Measurements from ENCODE around the gene HOXA6. TPM values are rescaled to one million over a fixed set of nuclear protein-coding genes. Genes with fewer than 3 reads are reported as not detected.

Gene HOXA6
- total and polyA plus RNA-seq, 2 donors (not counting 3 experiments of a cell fraction or from before 2014, with no cell fraction given) = 10.0 to 20.7 TPM

GRCh38 chr7:27101171-27101956 lies 46.2 kb downstream of the HOXA6 start:
- Histone ChIP-seq H3K79me2 (ENCODE audit: control insufficient read depth, insufficient read depth, low read length) (peaks cover 94% of the 10 kb centered on the region), H2AFZ (ENCODE audit: low read depth, low read length) (no peak overlapping the region), H3K9me3 (replicated peaks; ENCODE audit: control insufficient read depth, insufficient read depth, low read length) (no peaks in the 10 kb centered on the region), H3K27ac (ENCODE audit: insufficient read depth, low read depth, low read length) (peak overlapping the region; percentile 93), H3K9me1 (replicated peaks; ENCODE audit: control insufficient read depth, extremely low read depth, insufficient read depth, low read length) (no peaks in the 10 kb centered on the region), H3K4me2 (ENCODE audit: insufficient read depth, low read length) (peak overlapping the region; percentile 74), H4K20me1 (replicated peaks; ENCODE audit: control insufficient read depth, extremely low read depth, insufficient read depth, low read length) (no peaks in the 10 kb centered on the region), H3K9ac (replicated peaks; ENCODE audit: extremely low read depth, insufficient read depth, low read length) (peak overlapping the region; percentile 71), H3K4me1 (ENCODE audit: control insufficient read depth, extremely low read depth, insufficient read depth, low read length) (peaks cover 80% of the 10 kb centered on the region), H3K27me3 (ENCODE audit: control insufficient read depth in 2 of 2, insufficient read depth in 2 of 2, low read length in 2 of 2) (no peaks in the 10 kb centered on the region), H3K4me3 (replicated peaks in 1 of 3; ENCODE audit: insufficient read depth in 1 of 3, low read depth in 1 of 3, low read length in 3 of 3) (peak overlapping the region; percentile 35 to 92 (median 45)), H3K36me3 (ENCODE audit: control insufficient read depth in 2 of 2, extremely low read depth in 1 of 2, insufficient read depth in 2 of 2, low read length in 2 of 2) (peaks cover 0 to 3% of the 10 kb centered on the region in 2 experiments)
- intact Hi-C loops (cut with micrococcal nuclease) (loop anchor here (1.0 to 5.0 kb wide), 2 partner anchors 17 to 729 kb away; no protein-coding TSS in a partner anchor), dilution Hi-C loops (cut with MboI; ENCODE audit: extremely low pct_ligation_motif_present, low sequenced_read_pairs) (no loop called here)
- FAIRE-seq (peak; percentile 57), DNase-seq (ENCODE audit: low read depth, low spot score) (peak; percentile 78)
- ChIA-PET CTCF (interaction anchor here (1.0 to 9.6 kb wide), 7 partner anchors 14 to 732 kb away, joined by 3 to 124 read pairs (median 4); no protein-coding TSS in a partner anchor), POLR2A (no interaction called here)
- no TSS peak for BruUV-seq (replicated peaks)
- TF ChIP-seq MYC (IDR thresholded peaks at IDR 0.05; ENCODE audit: low read depth, low read length) (no peak), POLR2AphosphoS5 (IDR thresholded peaks at IDR 0.05; ENCODE audit: insufficient read depth, low read depth, low read length) (no peak), MAX (IDR thresholded peaks at IDR 0.05; ENCODE audit: insufficient read depth, insufficient read length) (no peak), GATA2 (IDR thresholded peaks at IDR 0.05; ENCODE audit: insufficient read depth, insufficient read length, low read depth, low read length) (no peak), POLR2A (IDR thresholded peaks at IDR 0.05; ENCODE audit: low read depth, low read length) (no peak), FOS (IDR thresholded peaks at IDR 0.05; ENCODE audit: borderline replicate concordance, insufficient read depth, low read length) (no peak), EZH2 (IDR thresholded peaks at IDR 0.05; ENCODE audit: borderline replicate concordance, low read depth, low read length, severe bottlenecking) (no peak), JUN (IDR thresholded peaks at IDR 0.05; ENCODE audit: borderline replicate concordance, insufficient read depth, insufficient read length, low read depth) (no peak)

Measured in endothelial cell of umbilical vein (primary cell).